ENCODE results near the gene NPAS2. TPM values are rescaled to one million over a fixed set of nuclear protein-coding genes. Genes with fewer than 3 reads are reported as not detected.

Gene NPAS2
- total RNA-seq, 1 experiment from 2014 or later: 20.4 TPM

DNA sequence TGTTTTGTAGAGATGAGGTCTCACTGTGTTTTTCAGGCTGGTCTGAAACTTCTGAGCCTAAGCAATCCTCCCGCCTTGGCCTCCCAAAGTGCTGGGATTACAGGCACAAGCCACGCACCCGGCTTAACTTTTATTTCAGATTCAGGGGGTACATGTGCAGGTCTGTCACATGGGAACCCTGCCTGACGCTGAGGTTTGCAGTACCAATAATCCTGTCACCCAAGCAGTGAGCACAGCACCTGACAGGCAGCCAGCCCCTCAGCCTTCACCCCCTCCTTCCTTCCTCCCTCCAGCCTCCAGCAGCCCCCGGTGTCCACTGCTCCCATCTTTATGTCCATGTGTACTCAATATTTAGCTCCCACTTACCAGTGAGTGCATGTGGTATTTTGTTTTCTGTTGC lies 136.1 kb downstream of the NPAS2 start (continued):
- TF ChIP-seq, protein P1, sequence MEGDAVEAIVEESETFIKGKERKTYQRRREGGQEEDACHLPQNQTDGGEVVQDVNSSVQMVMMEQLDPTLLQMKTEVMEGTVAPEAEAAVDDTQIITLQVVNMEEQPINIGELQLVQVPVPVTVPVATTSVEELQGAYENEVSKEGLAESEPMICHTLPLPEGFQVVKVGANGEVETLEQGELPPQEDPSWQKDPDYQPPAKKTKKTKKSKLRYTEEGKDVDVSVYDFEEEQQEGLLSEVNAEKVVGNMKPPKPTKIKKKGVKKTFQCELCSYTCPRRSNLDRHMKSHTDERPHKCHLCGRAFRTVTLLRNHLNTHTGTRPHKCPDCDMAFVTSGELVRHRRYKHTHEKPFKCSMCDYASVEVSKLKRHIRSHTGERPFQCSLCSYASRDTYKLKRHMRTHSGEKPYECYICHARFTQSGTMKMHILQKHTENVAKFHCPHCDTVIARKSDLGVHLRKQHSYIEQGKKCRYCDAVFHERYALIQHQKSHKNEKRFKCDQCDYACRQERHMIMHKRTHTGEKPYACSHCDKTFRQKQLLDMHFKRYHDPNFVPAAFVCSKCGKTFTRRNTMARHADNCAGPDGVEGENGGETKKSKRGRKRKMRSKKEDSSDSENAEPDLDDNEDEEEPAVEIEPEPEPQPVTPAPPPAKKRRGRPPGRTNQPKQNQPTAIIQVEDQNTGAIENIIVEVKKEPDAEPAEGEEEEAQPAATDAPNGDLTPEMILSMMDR (IDR thresholded peaks at IDR 0.05 in 2 of 3, conservative IDR thresholded peaks at IDR 0.05 in 1 of 3; ENCODE audit: borderline replicate concordance in 1 of 3, insufficient read depth in 1 of 3, low read depth in 2 of 3, low read length in 2 of 3): no peak

DNA sequence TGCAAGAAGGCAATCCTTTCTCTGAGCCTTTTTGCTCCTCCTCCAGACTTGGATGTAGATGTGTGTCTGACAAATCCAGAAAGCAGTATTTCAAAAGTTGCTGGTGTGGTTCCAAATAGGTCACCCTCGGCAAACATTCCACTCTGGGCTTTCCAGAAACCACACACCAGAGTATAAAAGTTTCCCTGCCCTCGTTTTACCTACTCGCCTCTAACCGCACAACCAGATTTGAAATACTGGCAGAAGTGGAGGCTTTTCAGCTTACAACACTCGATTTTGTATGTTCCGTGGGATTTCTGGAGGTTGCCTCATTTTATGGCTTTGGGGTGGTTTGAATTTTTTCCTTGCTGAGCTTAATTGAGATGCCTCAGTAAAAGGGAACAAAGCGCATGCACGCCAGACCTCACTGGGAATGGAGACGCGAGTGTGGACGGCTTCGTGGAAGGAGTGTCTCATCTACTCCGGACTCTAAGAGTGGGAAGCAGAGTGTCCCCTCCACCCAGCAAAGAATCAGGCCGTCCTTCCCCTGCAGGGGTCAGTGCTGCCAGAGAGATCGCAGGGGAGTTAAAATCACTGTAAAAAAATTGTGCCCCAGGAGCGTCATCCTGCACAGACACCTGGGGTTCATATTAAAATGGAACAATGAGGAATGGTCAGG lies 138.2 kb downstream of the NPAS2 start:
- H3K27me3 ChIP-seq (ENCODE audit: insufficient read depth, low read length): no peaks in the 10 kb centered on the region
- H3K27ac ChIP-seq (ENCODE audit: low read depth, low read length): no peak overlapping the region
- H3K9me2 ChIP-seq (ENCODE audit: insufficient read depth): no peaks in the 10 kb centered on the region
- no peaks in the 10 kb centered on the region for H3K9me3 ChIP-seq (ENCODE audit: control insufficient read depth in 1 of 2, insufficient read depth in 1 of 2, low read depth in 1 of 2, low read length in 2 of 2)
- no peak overlapping the region for H3K4me2 ChIP-seq (ENCODE audit: low read length)
- RAD21 ChIA-PET (ENCODE audit: low non-redundant PET in 1 of 2, low total read pairs in 2 of 2, uncharacterized antibody in 2 of 2, unreplicated experiment in 2 of 2): no interaction called here
- H3K36me3 ChIP-seq (ENCODE audit: control insufficient read depth in 1 of 2, insufficient read depth in 2 of 2, low read length in 2 of 2): no peaks in the 10 kb centered on the region
- TF ChIP-seq EZH2phosphoT487 (IDR thresholded peaks at IDR 0.05; ENCODE audit: borderline replicate concordance): no peak
- TF ChIP-seq JUND (IDR thresholded peaks at IDR 0.05): no peak
- no peak for TF ChIP-seq ZNF274 (IDR thresholded peaks at IDR 0.05; ENCODE audit: low read depth, low read length)
- no peak for TF ChIP-seq RAD21 (IDR thresholded peaks at IDR 0.05; ENCODE audit: low read depth)
- CTCF ChIA-PET: no interaction called here
- no peak overlapping the region for H3K9ac ChIP-seq (ENCODE audit: low read length)
- DNase-seq (ENCODE audit: low read depth, low spot score) (no peak), ATAC-seq (no peak)
- intact Hi-C loops (cut with micrococcal nuclease): no loop called here
- H3K4me1 ChIP-seq (ENCODE audit: control insufficient read depth in 1 of 2, insufficient read depth in 2 of 2, low read length in 2 of 2): no peaks in the 10 kb centered on the region
- H2AFZ ChIP-seq (ENCODE audit: low read depth, low read length, poor library complexity, severe bottlenecking): no peak overlapping the region
- no TSS peak for BruUV-seq (replicated peaks)
- H4K20me1 ChIP-seq (ENCODE audit: insufficient read depth): no peaks in the 10 kb centered on the region
- POLR2A ChIA-PET: no interaction called here
- H3K4me3 ChIP-seq (replicated peaks in 1 of 2; ENCODE audit: low read depth in 1 of 2, low read length in 2 of 2): no peak overlapping the region
- H3K79me2 ChIP-seq (ENCODE audit: insufficient read depth, low read length): no peaks in the 10 kb centered on the region

Measured in HCT116 (cell line).